NCI-H1436 (cell line): ENCODE results near the gene PARP4.
"Not testable (repeated sequence)": the region's sequence is repeated elsewhere in the genome, so short reads cannot be mapped to it uniquely, and the experiment has no call there.

Experiments used
- DNase-seq: peaks from one replicate; lab custom pipeline; 2025; lab: John Stamatoyannopoulos, UW

Gene PARP4

DNA sequence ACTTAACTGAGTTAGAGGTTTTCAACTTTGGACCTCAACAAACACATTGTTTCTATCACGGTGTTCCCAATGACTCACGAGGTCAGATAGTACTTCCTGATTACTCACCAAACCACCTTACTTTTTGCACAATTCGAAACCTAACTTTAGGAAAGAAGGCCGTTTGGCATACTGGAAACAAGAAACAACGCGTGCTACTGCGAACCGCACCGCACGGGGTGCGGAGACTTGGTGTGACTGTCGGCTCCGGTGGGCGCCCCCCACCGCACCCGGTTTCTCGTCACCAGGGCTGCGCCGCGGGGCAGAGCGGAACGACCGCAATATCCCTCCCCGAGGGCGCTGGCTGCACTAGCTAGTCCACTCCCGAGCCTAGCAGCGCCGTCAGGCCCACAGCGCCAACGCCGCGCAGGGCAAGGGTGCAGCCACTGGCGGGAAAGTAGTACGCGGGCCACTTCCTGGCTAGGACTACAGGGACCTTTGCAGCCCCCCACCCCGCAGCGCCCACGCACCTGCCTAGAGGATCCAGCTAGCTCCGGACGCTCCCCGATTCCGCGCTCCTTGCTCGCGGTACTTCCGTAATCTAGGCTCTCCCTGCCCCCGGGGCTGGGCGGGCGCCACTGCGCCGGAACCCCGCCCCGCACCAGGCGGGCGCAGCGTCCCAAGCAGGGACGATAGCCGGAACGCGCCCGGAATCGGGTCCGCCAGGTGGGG is at the start of gene PARP4:
Gene PARP4, minus strand, starts transcription at position 582 of the 711 bp plus-strand sequence. CDS start 9,002 bp downstream, outside the sequence.
- DNase-seq, result peak; percentile 22

- not testable (repeated sequence) for DNase-seq
Observed at GRCh38 chr13:24560579-24561187, 48.1 kb upstream of the PARP4 start.

DNA sequence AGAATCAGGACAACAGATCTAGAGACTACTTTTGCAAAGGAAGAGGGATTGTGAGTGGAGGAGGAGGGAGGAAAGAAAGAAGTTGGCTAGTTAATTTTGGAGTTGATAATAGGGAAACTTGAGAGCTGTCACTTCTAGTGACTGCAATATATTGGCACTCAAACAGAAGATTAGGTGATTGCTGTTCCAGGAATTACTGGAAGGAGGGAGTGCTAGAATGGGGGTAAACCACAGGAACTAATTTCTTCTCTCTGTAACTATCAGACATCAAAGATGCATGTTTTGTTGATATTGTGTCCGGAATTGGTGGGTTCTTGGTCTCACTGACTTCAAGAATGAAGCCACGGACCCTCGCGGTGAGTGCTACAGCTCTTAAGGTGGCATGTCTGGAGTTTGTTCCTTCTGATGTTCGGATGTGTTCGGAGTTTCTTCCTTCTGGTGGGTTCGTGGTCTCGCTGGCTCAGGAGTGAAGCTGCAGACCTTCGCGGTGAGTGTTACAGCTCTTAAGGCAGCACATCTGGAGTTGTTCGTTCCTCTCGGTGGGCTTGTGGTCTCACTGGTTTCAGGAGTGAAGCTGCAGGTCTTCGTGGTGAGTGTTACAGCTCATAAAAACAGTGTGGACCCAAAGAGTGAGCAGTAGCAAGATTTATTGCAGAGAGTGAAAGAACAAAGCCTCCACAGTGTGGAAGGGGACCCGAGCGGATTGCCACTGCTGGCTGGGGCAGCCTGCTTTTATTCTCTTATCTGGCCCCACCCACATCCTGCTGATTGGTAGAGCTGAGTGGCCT is 47.0 kb upstream of the PARP4 start:
- not testable (repeated sequence) for DNase-seq

- DNase-seq, result no peak
Observed at GRCh38 chr13:24557081-24557480, 44.5 kb upstream of the PARP4 start.

- not testable (repeated sequence) for DNase-seq
Observed at GRCh38 chr13:24553892-24554291, 41.3 kb upstream of the PARP4 start.

GRCh38 chr13:24541476-24542352 is 29.1 kb upstream of the PARP4 start:
- DNase-seq, result not testable (repeated sequence)

- DNase-seq, result no peak
Observed at GRCh38 chr13:24541127-24541475, 28.5 kb upstream of the PARP4 start.

- no peak for DNase-seq
Observed at GRCh38 chr13:24540236-24541126, 27.9 kb upstream of the PARP4 start.

GRCh38 chr13:24539500-24540165 is 27.1 kb upstream of the PARP4 start:
- no peak for DNase-seq

DNA sequence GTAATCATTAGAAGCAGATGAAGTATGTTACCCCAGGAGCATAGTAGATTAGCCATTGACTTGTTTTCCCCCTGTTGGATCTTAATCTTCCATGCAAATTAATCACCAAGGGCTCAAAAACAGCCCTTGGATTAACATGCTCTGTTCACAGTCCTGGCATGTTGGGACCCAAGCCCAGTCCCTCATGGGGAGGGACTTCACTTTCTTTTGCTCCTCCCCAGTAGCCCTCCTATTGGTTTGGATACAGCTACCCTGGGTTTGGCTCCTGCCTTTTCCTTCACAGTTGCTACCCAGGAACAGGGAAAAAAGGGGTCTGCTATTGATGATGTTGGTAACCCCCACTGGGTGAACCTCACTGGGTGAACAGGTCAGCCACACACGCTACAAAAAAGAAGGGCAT is 16.9 kb upstream of the PARP4 start:
- no peak for DNase-seq

DNA sequence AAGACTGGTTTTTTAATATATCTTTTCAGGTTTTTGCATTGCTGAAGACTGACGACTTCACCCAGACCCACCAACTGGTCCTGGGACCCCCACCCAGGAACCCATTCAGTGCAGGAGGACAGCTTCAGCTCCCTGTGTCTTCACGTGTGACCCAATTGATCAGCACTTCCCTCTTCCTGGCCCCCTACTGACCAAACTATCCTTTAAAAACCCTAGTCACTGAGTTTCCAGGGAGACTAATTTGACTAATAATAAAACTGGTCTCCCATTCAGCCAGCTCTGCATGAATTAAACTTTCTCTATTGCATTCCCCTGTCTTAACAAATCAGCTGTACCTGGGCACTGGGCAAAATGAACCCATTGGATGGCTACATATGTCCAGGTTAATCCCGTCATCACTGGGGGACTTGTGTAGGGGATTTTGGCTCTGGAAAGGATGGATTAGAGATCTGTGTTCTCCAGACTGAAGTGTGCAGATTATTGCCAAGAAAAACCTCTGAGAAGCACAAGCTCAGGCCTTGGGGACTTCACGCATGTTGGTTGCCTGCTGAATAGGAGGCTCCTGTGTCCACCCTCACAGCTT is 16.3 kb upstream of the PARP4 start:
- DNase-seq, result no peak

DNA sequence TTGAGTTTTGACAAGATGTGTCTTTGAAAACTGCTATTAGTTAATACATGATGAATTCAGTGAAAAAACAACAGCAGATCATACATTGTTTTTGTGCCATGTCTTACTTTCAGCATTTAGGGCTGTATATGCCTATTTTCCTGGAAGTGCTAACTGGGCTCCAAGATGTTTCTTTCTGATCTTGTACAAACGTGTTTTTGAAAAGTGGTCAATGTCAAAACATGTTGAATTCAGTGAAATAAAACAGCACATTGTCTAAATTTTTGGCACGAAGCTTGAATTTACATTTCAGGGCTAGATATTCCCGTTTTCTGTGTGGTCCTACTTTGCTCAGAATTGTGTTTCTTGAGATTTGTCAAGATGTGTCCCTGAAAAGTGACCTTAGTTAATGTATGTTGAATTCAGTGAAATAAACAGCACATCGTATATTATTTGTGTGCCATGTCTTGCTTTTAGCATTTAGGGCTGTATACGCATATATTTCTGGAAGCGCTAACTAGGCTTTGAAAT is 14.7 kb upstream of the PARP4 start:
- no peak for DNase-seq

DNA sequence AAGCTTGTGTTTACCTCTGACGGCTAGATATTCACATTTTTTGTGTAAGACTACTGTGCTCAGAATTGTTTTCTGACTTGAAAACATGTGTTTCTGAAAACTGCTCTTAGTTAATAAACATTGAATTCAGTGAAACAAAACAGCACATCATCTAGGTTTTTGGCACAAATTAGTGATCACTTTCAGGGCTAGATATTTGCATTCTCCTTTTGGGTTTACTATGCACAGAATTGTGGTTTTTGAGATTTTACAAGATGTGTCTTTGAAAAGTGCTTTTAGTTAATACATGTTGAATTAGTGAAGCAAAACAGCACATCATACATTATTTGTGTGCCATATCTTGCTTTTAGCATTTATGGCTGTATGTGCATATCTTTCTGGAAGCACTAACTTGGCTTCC is 8.2 kb upstream of the PARP4 start:
- DNase-seq, result no peak

- no peak for DNase-seq
Observed at GRCh38 chr13:24516919-24517318, 4.3 kb upstream of the PARP4 start.

DNA sequence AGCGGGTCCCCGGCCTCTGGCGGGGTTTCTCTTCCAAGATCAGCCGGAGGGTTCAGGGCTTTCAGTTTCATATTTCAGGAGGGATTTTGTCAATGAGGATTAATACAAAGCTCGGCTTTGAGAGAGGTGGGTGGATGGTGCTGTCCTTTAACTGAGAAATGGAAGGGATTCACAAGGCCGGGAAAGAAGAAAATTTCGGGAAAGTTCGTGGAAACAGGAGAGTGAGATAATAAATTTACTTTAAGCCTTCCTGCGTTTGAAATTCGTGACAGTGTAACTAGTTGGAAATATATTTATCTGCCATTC is 283 bp upstream of the PARP4 start:
- no peak for DNase-seq

DNA sequence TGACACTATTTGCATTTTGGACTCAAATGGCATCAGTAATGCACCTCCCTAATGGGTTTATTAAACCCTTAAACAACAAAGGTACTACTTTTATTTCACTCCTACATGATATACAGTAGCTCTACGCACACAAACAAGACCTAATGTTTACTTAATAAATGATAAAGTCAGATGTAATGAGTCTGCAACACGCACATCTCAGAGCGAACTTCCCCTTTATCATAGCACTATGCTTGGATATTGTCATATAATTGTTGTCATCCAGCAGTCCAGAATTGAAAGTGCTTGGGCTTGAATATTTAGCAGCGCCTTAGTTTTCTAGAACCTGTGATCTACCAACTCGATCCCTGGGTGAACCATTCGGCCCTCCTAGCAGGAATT is 772 bp downstream of the PARP4 start:
- no peak for DNase-seq

DNA sequence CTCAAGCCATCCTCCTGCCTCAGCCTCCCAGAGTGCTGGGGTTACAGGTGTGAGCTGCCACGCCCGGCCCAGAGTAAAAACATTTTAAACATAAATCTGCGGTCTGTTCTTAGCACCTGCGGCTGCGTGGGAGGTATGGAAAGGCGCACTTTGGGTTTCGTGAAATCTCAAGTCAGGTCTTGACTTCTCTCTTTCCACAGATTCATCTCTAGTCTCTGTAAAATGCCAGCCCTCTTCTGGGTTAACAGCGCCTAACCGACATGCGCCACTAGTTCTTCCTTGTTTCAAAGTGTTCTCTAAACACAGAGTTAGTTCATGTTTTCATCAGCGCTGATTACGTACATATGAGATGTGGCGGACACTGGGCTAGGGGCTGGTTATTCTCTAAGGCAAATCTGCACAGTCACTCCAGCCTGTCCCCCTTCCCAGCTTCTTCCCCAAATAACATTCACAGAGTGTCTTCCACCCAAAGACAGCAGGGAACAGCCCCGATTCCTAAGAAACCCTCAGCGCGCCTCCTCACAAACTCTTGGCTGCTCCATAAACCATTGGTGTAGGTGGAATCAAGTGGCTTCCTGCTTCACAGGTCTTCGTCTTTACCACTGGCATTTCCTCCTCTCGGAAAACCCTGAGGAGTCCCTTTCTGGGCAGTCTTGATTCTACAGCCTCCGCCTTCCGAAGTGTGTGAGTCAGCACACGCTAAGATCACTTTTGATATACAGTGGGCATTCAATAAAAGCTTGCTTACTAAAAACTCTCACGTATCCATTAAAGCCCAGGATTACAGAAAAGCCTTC is 1.4 kb downstream of the PARP4 start:
- no peak for DNase-seq

DNA sequence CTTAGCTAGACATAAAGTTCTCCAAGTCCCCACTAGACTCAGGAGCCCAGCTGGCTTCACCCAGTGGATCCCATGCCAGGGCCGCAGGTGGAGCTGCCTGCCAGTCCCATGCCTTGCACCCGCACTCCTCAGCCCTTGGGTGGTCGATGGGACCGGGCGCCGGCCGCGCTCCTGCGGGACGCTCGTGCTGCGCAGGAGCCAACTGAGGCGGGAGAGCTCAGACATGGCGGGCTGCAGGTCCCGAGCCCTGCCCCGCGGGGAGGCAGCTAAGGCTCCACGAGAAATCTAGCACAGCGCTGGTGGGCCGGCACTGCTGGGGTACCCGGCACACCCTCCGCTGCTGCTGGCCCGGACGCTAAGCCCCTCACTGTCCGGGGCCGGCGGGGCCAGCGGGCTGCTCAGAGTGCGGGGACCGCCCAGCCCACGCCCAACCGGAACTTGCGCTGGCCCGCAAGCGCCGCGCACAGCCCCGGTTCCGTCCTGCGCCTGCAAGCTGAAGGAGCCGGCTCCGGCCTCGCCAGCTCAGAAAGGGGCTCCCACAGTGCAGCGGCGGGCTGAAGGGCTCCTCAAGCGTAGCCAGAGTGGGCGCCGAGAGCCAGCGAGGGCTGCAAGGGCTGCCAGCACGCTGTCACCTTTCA is 5.8 kb downstream of the PARP4 start:
- DNase-seq, result no peak

- DNase-seq, result not testable (repeated sequence)
Observed at GRCh38 chr13:24506283-24506682, 6.3 kb downstream of the PARP4 start.
